ENCODE results near the gene ABLIM1.

GRCh38 chr10:114704679-114705078 is 46.6 kb upstream of the ABLIM1 start:
- TF ChIP-seq POLR2AphosphoS5 (IDR thresholded peaks at IDR 0.05) (no peak), CTCF (IDR thresholded peaks at IDR 0.05 in 8 of 11, conservative IDR thresholded peaks at IDR 0.05 in 3 of 11) (no peak)
